Activated T-cell treated with anti-CD3 and anti-CD28 coated beads, Interleukin-2, amount 50 U/mL, for 1 hour (primary cell): ENCODE measurements around the gene NLK.
"Not testable (repeated sequence)": the region's sequence is repeated elsewhere in the genome, so short reads cannot be mapped to it uniquely, and the experiment has no call there.

ENCODE experiments used
- DNase-seq: peaks from one replicate; pipeline ENCODE4 v3.0.0-alpha.2; 2020

NLK gene

GRCh38 chr17:28166478-28166877, 124.0 kb downstream of the NLK start:
- DNase-seq = no peak

- DNase-seq = no peak
Observed at GRCh38 chr17:28169621-28170349, 127.3 kb downstream of the NLK start.

- DNase-seq = no peak
Observed at GRCh38 chr17:28170771-28171170, 128.3 kb downstream of the NLK start.

GRCh38 chr17:28173031-28173561, 130.6 kb downstream of the NLK start:
- no peak for DNase-seq

- DNase-seq = no peak
Observed at GRCh38 chr17:28173801-28174200, 131.3 kb downstream of the NLK start.

GRCh38 chr17:28174352-28175046, 132.0 kb downstream of the NLK start:
- DNase-seq = no peak

GRCh38 chr17:28177351-28177750, 134.9 kb downstream of the NLK start:
- no peak for DNase-seq

GRCh38 chr17:28178800-28179199, 136.3 kb downstream of the NLK start:
- no peak for DNase-seq

- no peak for DNase-seq
Observed at GRCh38 chr17:28180449-28180848, 138.0 kb downstream of the NLK start.

GRCh38 chr17:28181568-28181967, 139.1 kb downstream of the NLK start:
- DNase-seq = no peak

GRCh38 chr17:28182559-28182958, 140.1 kb downstream of the NLK start:
- DNase-seq = no peak

- no peak for DNase-seq
Observed at GRCh38 chr17:28185658-28186057, 143.2 kb downstream of the NLK start.

GRCh38 chr17:28186472-28186871, 144.0 kb downstream of the NLK start:
- DNase-seq = not testable (repeated sequence)

- DNase-seq = no peak
Observed at GRCh38 chr17:28187931-28188330, 145.5 kb downstream of the NLK start.

- no peak for DNase-seq
Observed at GRCh38 chr17:28188841-28189263, 146.4 kb downstream of the NLK start.

GRCh38 chr17:28189667-28190066, 147.2 kb downstream of the NLK start:
- no peak for DNase-seq

- no peak for DNase-seq
Observed at GRCh38 chr17:28191018-28191417, 148.5 kb downstream of the NLK start.

GRCh38 chr17:28193241-28193640, 150.8 kb downstream of the NLK start:
- no peak for DNase-seq

- no peak for DNase-seq
Observed at GRCh38 chr17:28194382-28194781, 151.9 kb downstream of the NLK start.

- no peak for DNase-seq
Observed at GRCh38 chr17:28196636-28197035, 154.2 kb downstream of the NLK start.

GRCh38 chr17:28199115-28199514, 156.6 kb downstream of the NLK start:
- DNase-seq = no peak

GRCh38 chr17:28199728-28200127, 157.3 kb downstream of the NLK start:
- no peak for DNase-seq

GRCh38 chr17:28201315-28201714, 158.8 kb downstream of the NLK start:
- no peak for DNase-seq

- DNase-seq = no peak
Observed at GRCh38 chr17:28204244-28204643, 161.8 kb downstream of the NLK start.
